HL-60 (cell line): ENCODE data around the gene HSPA4.

ENCODE experiments used
- DNase-seq, 2 experiments: peaks; one replicate each; pipeline ENCODE4 v3.0.0-alpha.2; 2010 to 2020; ENCODE audit warnings: low read depth in 1 of 2, low spot score in 1 of 2
- H3K27ac ChIP-seq: fragments of 250-450 bp; sonication (Bioruptor Pico); replicated peaks from 2 replicates; pipeline ENCODE4 v1.5.1; 2020; ENCODE audit warnings: mild to moderate bottlenecking, moderate library complexity
- H3K27me3 ChIP-seq: fragments of 250-450 bp; sonication (Bioruptor Pico); 2 replicates; pipeline ENCODE4 v1.5.1; 2021; ENCODE audit warnings: mild to moderate bottlenecking, moderate library complexity; ENCODE audit not compliant: insufficient read depth, poor library complexity, severe bottlenecking
- H3K4me3 ChIP-seq: replicated peaks from 2 replicates; pipeline ENCODE4 v1.5.1; 2011; ENCODE audit warnings: mild to moderate bottlenecking, control low read depth, low read length; ENCODE audit not compliant: insufficient read depth
- CTCF ChIP-seq: IDR thresholded peaks from one replicate; pipeline ENCODE4 v1.5.1; 2011; ENCODE audit warnings: low read length, control low read depth, inconsistent platforms; ENCODE audit not compliant: insufficient read depth
- GABPA ChIP-seq: IDR thresholded peaks from 2 replicates; pipeline ENCODE4 v1.6.1; 2012; ENCODE audit warnings: low read depth
- POLR2AphosphoS5 ChIP-seq: IDR thresholded peaks from 2 replicates; pipeline ENCODE4 v1.6.1; 2012; ENCODE audit warnings: low read depth
- REST ChIP-seq: IDR thresholded peaks from 2 replicates; pipeline ENCODE4 v1.6.1; 2012; ENCODE audit warnings: low read depth; ENCODE audit not compliant: insufficient replicate concordance
- SPI1 ChIP-seq: IDR thresholded peaks from 2 replicates; pipeline ENCODE4 v1.6.1; 2012; ENCODE audit warnings: low read depth, mild to moderate bottlenecking, borderline replicate concordance

The HSPA4 gene

GRCh38 chr5:133150909-133151544, 99.2 kb downstream of the HSPA4 start:
- Histone ChIP-seq H3K4me3 (no peak overlapping the region), H3K27me3 (no peaks in the 10 kb centered on the region), H3K27ac (no peak overlapping the region)
- DNase-seq: no peak
- TF ChIP-seq POLR2AphosphoS5: no peak
- no peak for TF ChIP-seq SPI1
- no peak for TF ChIP-seq GABPA
- TF ChIP-seq CTCF: no peak
- TF ChIP-seq REST: no peak

- no peak for DNase-seq
- Histone ChIP-seq H3K27ac (no peak overlapping the region), H3K4me3 (no peak overlapping the region), H3K27me3 (no peaks in the 10 kb centered on the region)
- TF ChIP-seq REST (no peak), SPI1 (no peak), POLR2AphosphoS5 (no peak), CTCF (no peak), GABPA (no peak)
These were observed 102.7 kb downstream of the HSPA4 start for GRCh38 chr5:133154274-133155075.

GRCh38 chr5:133155326-133155969, 103.6 kb downstream of the HSPA4 start:
- no peak for DNase-seq
- TF ChIP-seq POLR2AphosphoS5 (no peak), CTCF (no peak), SPI1 (no peak), REST (no peak), GABPA (no peak)
- H3K27ac ChIP-seq: no peak overlapping the region
- no peak overlapping the region for H3K4me3 ChIP-seq
- no peaks in the 10 kb centered on the region for H3K27me3 ChIP-seq
